Lower leg skin (tissue), 3 donors: ENCODE measurements around the gene HRG.

Experiments
- CTCF ChIP-seq, 3 donors: fragments of 450-650 bp; IDR thresholded peaks; one replicate each; pipeline ENCODE4 v1.5.1; 2016; ENCODE audit warnings: antibody characterized with exemption in 3 of 3, mild to moderate bottlenecking in 3 of 3, moderate library complexity in 2 of 3
- POLR2A ChIP-seq, 2 donors: fragments of 450-650 bp; IDR thresholded peaks; one replicate each; pipeline ENCODE4 v1.6.1; 2016 to 2017; ENCODE audit warnings: antibody characterized with exemption in 2 of 2, mild to moderate bottlenecking in 1 of 2, moderate library complexity in 1 of 2

GRCh38 chr3:186665625-186666188 is at the start of gene HRG:
- no peak for TF ChIP-seq CTCF (IDR thresholded peaks at IDR 0.05)
- no peak for TF ChIP-seq POLR2A (IDR thresholded peaks at IDR 0.05)
